ENCODE results near the gene CEP295NL.
A peak's percentile ranks its signal among the peaks of the same experiment; 100 is the strongest.
"Not testable (repeated sequence)": the region's sequence is repeated elsewhere in the genome, so short reads cannot be mapped to it uniquely, and the experiment has no call there.

The CEP295NL gene

GRCh38 chr17:78867046-78867445 lies 36.0 kb downstream of the CEP295NL start:
- not testable (repeated sequence) for DNase-seq (ENCODE audit: low read depth, low spot score)

DNA sequence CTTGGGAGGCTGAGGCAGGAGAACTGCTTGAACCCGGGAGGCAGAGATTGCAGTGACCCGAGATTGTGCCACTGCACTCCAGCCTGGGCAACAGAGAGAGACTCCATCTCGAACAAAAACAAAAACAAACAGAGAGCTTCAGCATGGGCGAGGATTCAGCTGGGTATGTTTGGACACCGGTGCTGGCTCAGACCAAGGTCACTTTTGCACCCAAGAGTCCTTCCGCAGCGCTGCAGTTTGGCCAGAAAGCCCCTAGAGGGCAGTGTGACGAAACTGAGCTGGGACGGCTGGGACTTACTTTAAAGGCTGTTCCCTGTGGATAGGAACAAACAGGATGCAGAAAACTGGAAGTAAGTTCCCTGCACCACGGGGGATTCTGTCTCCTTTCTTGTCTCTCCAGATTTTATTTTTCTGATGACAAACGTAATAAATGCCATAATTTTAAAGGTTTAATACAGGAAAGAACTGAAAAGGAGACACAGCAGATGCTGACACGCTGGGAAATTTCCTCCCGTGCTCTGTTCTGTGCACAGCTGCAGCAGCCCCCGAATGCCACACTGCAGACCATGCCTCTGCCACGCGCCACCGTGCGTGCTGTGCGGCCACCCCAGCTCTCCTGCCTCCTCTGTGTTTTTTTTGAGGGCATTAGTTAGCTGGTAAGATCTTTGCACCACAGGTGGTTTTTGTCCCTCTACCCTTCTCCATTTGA lies 37.2 kb downstream of the CEP295NL start:
- peak; percentile 89 for DNase-seq (ENCODE audit: low read depth, low spot score)

DNA sequence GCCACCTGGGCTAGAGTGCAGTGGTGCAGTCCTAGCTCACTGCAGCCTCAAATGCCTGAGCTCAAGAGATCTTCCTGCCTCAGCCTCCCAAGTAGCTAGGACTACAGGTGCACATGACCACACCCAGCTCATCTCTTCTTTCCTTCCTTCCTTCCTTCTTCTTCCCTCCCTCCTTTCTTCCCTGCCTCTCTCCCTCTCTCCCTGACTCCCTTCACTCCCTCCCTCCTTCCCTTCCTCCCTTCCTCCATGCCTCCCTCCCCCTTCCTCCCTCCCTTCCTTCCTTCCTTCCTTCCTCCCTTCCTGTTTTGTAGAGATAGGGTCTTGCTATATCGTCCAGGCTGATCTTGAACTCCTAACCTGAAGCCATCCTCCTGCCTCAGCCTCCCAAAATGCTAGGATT lies 38.9 kb downstream of the CEP295NL start:
- no peak for DNase-seq (ENCODE audit: low read depth, low spot score)

- DNase-seq (ENCODE audit: low read depth, low spot score) = peak; percentile 39
These were observed 40.7 kb downstream of the CEP295NL start for GRCh38 chr17:78862073-78863023.

DNA sequence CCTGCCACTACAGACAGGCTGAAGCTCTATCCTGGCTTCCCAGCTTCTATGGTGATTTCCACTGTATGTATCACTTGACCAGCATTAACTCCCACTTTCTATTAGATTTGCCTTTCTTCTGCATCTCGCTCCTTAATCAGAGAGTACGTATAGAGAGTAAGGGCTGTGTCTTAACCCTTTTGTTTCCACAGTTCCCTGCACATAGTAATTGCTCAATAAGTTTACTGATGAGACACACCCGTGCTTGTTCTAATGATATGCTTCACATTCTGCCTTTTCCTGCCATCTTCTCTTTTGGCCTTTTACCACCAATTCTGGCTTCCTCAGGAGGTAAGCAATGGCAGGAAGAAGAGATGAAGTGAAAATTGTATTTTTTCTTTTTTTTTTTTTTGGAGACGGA lies 41.8 kb downstream of the CEP295NL start:
- no peak for DNase-seq (ENCODE audit: low read depth, low spot score)

- DNase-seq (ENCODE audit: low read depth, low spot score) = no peak
These were observed 44.0 kb downstream of the CEP295NL start for GRCh38 chr17:78859051-78859450.

- DNase-seq (ENCODE audit: low read depth, low spot score) = peak; percentile 13
These were observed 45.7 kb downstream of the CEP295NL start for GRCh38 chr17:78857266-78857665.

DNA sequence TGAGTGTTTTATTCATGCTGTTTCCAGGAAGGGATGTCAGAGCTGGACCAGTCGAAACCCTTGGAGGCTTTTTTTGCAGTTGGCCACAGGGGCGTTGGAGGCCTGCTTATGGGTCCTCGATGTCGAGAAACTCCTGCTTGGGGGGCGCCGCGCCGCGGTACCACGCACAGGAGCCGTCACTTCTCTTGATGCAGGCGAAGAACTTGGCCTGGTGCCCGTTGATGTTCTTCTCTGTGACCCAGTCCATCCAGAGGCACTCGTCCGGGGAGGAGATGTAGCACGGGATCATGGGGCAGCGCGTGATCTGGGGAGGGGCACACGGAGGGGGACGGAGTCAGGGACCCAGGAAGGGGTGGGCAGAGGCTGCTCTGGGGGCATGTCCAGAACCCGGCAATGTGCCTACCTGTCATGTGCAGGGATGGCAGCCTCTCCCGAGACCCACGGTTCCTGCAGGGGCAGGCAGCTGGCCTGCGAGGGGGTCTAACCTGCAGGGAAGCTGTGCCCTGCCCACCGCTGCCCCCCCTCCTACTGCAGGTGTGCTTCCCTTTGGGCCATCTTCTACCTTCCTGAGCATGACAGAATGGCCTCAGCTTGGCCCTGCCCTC lies 47.3 kb downstream of the CEP295NL start:
- no peak for DNase-seq (ENCODE audit: low read depth, low spot score)

DNA sequence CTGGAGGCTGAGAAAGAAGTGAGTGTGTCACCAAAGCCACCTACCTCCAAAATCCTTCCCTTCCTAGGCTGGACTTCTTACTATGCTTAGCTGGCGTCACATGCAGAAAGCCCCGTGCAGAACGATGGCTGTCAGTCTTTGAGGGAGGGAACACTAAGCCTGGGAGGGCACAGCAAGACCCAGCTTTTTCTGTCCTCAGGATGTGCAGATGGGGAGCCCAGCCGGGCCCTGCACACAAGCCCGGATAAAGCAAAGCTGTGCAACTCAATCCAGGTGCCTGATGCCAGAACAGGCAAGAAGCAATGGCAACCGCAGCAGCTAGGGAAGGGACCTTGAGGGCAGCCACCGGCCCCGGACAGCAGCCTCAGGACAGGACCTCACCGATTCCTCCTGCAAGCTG lies 48.5 kb downstream of the CEP295NL start:
- no peak for DNase-seq (ENCODE audit: low read depth, low spot score)

- no peak for DNase-seq (ENCODE audit: low read depth, low spot score)
These were observed 49.0 kb downstream of the CEP295NL start for GRCh38 chr17:78853926-78854394.

DNA sequence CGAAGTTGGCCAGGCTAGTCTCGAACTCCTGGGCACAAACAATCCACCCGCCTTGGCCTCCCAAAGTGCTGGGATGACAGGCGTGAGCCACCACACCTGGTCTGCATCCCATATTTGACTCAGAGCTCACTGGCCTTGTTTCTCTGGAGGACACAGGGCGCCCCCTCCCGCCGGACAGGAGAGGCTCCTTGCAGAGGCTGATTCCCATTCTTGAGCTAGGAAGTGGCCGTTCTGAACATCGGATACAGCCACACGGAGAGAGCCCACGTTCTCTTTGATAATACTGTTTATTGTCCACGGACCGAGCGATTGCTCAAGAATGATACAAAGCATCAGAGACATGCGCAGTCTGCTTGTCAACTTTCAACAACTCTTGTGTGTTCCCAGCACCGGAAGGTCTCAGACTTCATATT lies 50.3 kb downstream of the CEP295NL start:
- peak; percentile 31 for DNase-seq (ENCODE audit: low read depth, low spot score)

DNA sequence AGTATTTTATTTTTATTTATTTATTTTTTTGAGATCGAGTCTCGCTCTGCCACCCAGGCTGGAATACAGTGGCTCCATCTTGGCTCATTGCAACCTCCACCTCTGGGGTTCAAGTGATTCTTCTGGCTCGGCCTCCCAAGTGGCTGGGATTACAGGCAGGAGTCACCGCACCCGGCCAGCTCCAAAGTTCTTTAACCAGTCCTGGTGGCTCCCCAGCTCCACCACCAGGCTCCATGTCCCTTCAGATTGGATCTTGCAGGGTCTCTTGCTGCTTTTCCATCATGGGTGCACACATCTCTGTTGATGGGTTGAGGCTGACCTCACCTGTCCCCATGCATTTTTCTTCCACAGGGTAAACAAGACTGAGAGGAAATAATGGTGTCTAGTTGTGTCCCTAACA lies 54.0 kb downstream of the CEP295NL start:
- DNase-seq (ENCODE audit: low read depth, low spot score) = no peak

DNA sequence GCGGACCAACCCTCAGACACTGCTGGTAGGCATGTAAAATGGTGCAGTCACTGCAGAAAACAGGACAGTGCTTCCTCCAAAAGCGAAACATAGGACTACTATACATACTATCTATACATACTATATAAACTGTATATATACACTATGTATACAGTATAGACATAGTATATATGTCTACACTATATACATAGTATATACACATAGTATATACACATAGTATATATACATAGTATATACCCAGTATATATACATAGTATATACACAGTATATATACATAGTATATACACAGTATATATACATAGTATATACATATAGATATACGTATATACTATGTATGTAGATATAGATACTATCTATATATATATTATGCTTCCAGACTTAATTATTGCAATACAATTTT lies 55.9 kb downstream of the CEP295NL start:
- no peak for DNase-seq (ENCODE audit: low read depth, low spot score)

DNA sequence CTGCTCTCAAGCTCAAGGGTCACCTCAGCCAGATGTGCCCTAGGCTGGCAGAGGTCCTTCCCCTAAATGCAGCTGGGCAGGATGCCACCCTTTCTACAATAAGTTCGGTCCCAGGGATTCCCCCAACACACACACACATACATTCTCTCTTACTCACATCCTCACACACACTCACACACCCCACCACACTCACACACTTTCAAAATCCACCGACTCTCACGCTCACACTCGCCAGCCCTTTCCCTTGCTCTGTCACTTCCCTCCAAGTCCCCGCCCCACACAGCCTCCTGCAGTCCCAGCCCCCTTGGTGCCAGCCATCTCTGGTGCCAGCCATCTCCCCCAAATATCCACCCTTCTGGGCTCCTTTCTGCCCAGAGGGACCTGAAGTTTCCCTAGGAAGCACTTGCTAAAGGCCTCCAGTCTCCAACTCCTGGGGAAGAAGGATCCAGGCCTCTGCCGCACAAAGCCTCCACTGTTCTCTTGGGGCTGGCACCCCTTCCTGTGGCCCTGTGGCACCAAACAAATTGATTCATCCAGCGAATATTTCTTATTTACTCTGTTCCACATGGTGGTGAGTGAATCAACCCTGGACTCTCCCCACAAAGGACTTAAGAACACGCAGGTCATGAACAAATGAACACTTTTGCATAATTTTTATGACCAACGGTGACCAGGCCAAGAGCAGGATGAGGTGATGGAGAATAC lies 58.5 kb downstream of the CEP295NL start:
- no peak for DNase-seq (ENCODE audit: low read depth, low spot score)

DNA sequence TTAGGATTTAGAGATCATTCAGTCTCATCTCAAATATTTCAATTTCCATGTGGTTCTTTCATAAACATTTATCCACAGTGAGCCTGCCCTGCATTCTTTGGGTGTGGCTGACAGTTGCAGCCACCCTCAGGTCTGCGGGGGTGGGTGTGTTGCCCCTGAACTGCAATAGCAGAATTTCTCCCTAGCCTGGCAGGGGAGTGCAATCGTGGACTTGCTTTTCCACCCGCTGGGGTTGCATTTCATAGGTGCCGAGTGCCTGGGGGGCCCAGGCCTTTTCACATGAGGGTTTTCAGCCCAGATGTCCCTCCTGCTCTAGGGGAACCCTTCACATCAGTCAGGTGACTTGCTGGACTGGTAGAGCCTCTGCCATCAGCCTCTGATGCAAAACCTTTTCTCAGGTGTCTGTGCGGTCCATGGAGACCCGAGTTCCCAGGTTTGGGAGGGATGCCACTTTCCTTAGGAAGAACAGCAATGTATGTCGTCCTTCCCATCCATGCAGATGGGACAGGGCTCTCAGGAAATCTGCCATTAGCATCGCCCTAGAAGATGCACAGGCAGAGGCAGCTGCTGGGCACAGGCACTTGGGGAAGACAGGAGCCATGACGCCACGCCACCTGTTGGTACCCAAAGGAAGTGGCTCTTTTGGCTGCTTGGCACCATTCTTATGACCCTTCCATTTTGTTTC lies 60.0 kb downstream of the CEP295NL start:
- DNase-seq (ENCODE audit: low read depth, low spot score) = peak; percentile 70

DNA sequence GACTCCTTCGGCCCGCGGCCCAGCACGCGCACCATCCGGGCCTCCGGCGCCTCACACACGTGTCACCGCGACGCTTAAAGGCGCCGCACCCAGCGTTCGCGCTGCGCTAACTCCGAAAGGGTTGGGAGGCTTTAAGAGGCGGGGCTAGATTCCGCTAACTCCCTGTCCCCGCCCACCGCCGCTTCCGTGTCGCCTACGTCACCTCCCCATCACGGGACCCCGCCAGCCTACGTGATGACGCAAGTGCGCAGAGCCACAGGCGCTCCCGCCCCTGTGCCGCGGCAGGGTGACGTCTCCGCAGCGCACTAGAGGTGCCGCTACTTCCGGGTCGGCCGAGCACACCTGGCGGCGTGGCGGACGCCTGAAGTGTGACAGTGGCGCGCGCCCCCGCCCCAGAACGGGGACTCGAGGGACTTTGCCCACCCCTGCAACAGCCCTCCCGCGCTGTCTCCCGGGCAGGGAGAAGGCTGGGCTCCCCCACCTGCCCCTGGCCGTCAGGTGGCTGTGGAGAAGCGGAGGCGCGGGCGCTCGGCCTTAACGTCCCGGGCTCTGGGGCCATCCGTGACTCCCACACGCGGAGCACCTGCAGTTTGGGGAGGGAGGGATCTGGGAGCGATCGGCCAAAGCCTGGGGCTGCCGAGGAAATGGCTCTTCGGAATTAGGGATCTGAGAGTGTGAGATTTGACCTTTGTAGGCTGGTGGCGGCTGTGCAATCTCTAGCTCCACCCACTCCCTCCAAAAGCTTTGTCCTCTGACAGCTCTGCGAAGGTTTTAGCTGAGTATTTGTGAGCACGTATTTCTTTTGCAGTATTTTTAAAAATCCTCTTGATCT lies 62.0 kb downstream of the CEP295NL start, which contains the start of gene USP36:
TSS of gene USP36 (minus strand) at position 35 of the 832 bp plus-strand sequence. CDS start 4,451 bp downstream, outside the sequence.
- peak; percentile 100 for DNase-seq (ENCODE audit: low read depth, low spot score)

Measured in ELF-1 (cell line).